ENCODE measurements around the gene B4GALT5. TPM values are rescaled to one million over a fixed set of nuclear protein-coding genes. Genes with fewer than 3 reads are reported as not detected.

The B4GALT5 gene
- total and polyA plus RNA-seq, 10 donors: 3.9 to 79.0 (median 52.3) TPM

DNA sequence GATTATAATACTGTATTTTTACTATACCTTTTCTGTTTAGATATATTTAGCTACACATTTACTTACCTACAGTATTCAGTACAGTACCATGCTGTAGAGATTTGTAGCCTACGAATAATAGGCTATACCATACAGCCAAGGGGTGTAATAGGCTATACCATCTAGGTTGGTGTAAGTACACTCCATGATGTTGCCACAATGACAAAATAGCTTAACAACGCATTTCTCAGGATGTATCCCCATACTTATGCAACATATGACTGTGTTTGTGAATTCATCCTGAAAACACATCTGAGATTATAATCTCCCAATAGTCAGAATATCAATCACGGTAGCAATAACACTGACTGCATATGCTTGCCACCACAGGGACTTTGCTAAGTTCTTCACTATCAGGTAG, 20.7 kb downstream of the B4GALT5 start:
- no peaks in the 10 kb centered on the region for H3K27me3 ChIP-seq (replicated peaks in 1 of 7)
- intact Hi-C loops (cut with DNase I; ENCODE audit: low total_unique reads): no loop called here
- TF ChIP-seq POLR2A (IDR thresholded peaks at IDR 0.05): no peak
- TF ChIP-seq, protein P1, sequence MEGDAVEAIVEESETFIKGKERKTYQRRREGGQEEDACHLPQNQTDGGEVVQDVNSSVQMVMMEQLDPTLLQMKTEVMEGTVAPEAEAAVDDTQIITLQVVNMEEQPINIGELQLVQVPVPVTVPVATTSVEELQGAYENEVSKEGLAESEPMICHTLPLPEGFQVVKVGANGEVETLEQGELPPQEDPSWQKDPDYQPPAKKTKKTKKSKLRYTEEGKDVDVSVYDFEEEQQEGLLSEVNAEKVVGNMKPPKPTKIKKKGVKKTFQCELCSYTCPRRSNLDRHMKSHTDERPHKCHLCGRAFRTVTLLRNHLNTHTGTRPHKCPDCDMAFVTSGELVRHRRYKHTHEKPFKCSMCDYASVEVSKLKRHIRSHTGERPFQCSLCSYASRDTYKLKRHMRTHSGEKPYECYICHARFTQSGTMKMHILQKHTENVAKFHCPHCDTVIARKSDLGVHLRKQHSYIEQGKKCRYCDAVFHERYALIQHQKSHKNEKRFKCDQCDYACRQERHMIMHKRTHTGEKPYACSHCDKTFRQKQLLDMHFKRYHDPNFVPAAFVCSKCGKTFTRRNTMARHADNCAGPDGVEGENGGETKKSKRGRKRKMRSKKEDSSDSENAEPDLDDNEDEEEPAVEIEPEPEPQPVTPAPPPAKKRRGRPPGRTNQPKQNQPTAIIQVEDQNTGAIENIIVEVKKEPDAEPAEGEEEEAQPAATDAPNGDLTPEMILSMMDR (IDR thresholded peaks at IDR 0.05 in 8 of 11, conservative IDR thresholded peaks at IDR 0.05 in 3 of 11): no peak
- no peak for TF ChIP-seq POLR2AphosphoS5 (IDR thresholded peaks at IDR 0.05)
- peaks cover 8 to 100% (median 75%) of the 10 kb centered on the region in 6 donors for H3K4me1 ChIP-seq
- WGBS, 5 donors: 34 to 80% (median 69%) methylated on average over 3 of the region's 3 CpGs
- peaks cover 0 to 5% (median 0%) of the 10 kb centered on the region in 6 donors for H3K36me3 ChIP-seq
- H3K27ac ChIP-seq: peak overlapping the region in 2 of 8 donors; percentile 43 to 52
- no peak for DNase-seq
- H3K4me3 ChIP-seq: no peak overlapping the region
- no peaks in the 10 kb centered on the region for H3K9me3 ChIP-seq

DNA sequence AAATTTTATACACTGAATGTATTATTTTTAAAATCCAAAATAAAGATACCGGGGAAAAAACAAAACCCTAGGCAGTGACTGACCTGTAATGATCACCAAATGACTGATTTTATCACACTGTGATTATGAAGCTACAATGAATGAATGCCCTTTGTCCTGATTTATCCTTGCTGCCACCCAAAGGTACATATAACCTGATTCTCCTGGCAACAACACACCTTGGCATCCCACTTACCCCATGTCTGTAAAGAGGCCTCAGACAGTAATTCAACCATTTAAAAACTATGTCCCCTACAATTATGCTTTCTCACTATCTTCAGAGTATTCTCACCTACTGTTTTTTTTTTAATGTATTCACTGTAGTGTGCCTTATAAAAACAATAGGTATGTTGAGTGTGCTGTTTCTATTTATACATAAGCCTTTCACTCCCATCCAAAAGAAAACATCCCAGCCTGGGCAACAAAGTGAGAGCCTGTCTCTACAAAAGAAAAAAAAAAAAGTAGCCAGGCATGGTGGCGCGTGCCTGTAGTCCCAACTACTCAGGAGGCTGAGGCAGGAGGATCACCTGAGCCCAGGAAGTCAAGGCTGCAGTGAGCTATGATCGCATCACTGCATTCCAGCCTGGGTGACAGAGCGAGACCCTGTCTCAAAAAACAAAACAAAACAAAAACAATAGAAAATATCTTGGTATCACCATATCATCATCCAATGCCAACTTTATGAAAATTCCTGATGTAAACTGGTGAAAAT, 21.7 kb downstream of the B4GALT5 start:
- WGBS, 5 donors: 93 to 97% (median 95%) methylated on average over 5 of the region's 5 CpGs
- Histone ChIP-seq H3K4me3 (no peak overlapping the region), H3K9me3 (no peaks in the 10 kb centered on the region), H3K36me3 (peaks cover 0 to 5% (median 0%) of the 10 kb centered on the region in 6 donors), H3K27me3 (replicated peaks in 1 of 7) (no peaks in the 10 kb centered on the region), H3K4me1 (peaks cover 8 to 100% (median 77%) of the 10 kb centered on the region in 6 donors), H3K27ac (peak overlapping the region in 1 of 8 donors; percentile 51)
- intact Hi-C loops (cut with DNase I; ENCODE audit: low total_unique reads): no loop called here
- DNase-seq: no peak
- TF ChIP-seq POLR2AphosphoS5 (IDR thresholded peaks at IDR 0.05) (no peak), POLR2A (IDR thresholded peaks at IDR 0.05) (no peak)
- TF ChIP-seq, protein P1 (IDR thresholded peaks at IDR 0.05 in 8 of 11, conservative IDR thresholded peaks at IDR 0.05 in 3 of 11): no peak

GRCh38 chr20:49690899-49691620, 22.6 kb downstream of the B4GALT5 start:
- WGBS, 5 donors: 51 to 70% (median 57%) methylated on average over 9 of the region's 9 CpGs
- H3K4me1 ChIP-seq: peaks cover 8 to 100% (median 78%) of the 10 kb centered on the region in 6 donors
- no peaks in the 10 kb centered on the region for H3K27me3 ChIP-seq (replicated peaks in 1 of 7)
- no peak for DNase-seq
- no peak for TF ChIP-seq POLR2A (IDR thresholded peaks at IDR 0.05)
- TF ChIP-seq POLR2AphosphoS5 (IDR thresholded peaks at IDR 0.05): no peak
- TF ChIP-seq, protein P1 (IDR thresholded peaks at IDR 0.05 in 8 of 11, conservative IDR thresholded peaks at IDR 0.05 in 3 of 11): no peak
- H3K27ac ChIP-seq: peak overlapping the region in 4 of 8 donors; percentile 6 to 51 (median 15)
- intact Hi-C loops (cut with DNase I; ENCODE audit: low total_unique reads): no loop called here
- H3K36me3 ChIP-seq: peaks cover 0 to 5% (median 0%) of the 10 kb centered on the region in 6 donors
- H3K4me3 ChIP-seq: no peak overlapping the region
- no peaks in the 10 kb centered on the region for H3K9me3 ChIP-seq

Measured in spleen (tissue), 11 donors.